Testis (tissue), 3 donors: ENCODE data around the gene DPP9. TPM values are rescaled to one million over a fixed set of nuclear protein-coding genes. Genes with fewer than 3 reads are reported as not detected.

Source experiments
- DNase-seq: peaks from one replicate; pipeline ENCODE4 v3.0.0-alpha.2; 2019
- H3K27ac ChIP-seq, 2 donors: fragments of 200-600 bp; sonication (generic); one replicate each; pipeline ENCODE4 v1.5.1; 2019
- H3K27me3 ChIP-seq: fragments of 200-600 bp; sonication (generic); one replicate; pipeline ENCODE4 v1.5.1; 2019
- H3K36me3 ChIP-seq: fragments of 200-600 bp; sonication (generic); one replicate; pipeline ENCODE4 v1.5.1; 2017; ENCODE audit warnings: low read depth; ENCODE audit errors: missing control alignments
- H3K4me1 ChIP-seq: fragments of 200-600 bp; sonication (generic); one replicate; pipeline ENCODE4 v1.5.1; 2019
- H3K4me3 ChIP-seq, 2 donors: fragments of 200-600 bp; sonication (generic); one replicate each; pipeline ENCODE4 v1.5.1; 2017 to 2019
- H3K9me3 ChIP-seq: fragments of 200-600 bp; sonication (generic); one replicate; pipeline ENCODE4 v1.5.1; 2017
- POLR2A ChIP-seq: fragments of 450-650 bp; IDR thresholded peaks from one replicate; pipeline ENCODE4 v1.6.1; 2017; ENCODE audit warnings: antibody characterized with exemption, mild to moderate bottlenecking, moderate library complexity
- WGBS, 2 donors: methylation state at CpG; one replicate each; pipeline ENCODE4 v1.1.5; 2018; 5-methylcytosine and 5-hydroxymethylcytosine counted together
- intact Hi-C: fragments of 100-400 bp; cut with DNase I; formaldehyde crosslinking; loops from one replicate; pipeline ENCODE4 v1.15.1; 2023; ENCODE audit warnings: low total_unique reads
- polyA plus RNA-seq: library from polyadenylated mRNA; stranded (reverse); fragments of 350-450 nt; fragmentation: Illumina TruSeq; extraction: RNeasy Lipid Tissue Mini Kit (QIAGEN cat#74804); gene quantifications from one replicate; pipeline ENCODE4 v1.2.3, GENCODE V29; 2014; ENCODE audit warnings: low read depth, low replicate concordance; ENCODE audit not compliant: insufficient read depth
- total RNA-seq, 2 donors: library from RNA; depleted of rRNA; stranded (reverse); fragments of >200 nt; gene quantifications; one replicate each; pipeline ENCODE4 v1.2.3, GENCODE V29; 2016
- TF ChIP-seq, protein P1 (sequence below), 3 experiments: fragments of 450-650 bp in 2 of 3; fragments of 200-600 bp in 1 of 3; sonication (generic) in 1 of 3; IDR thresholded peaks; one replicate each; pipeline ENCODE4 v1.5.1; 2016 to 2019; ENCODE audit warnings: antibody characterized with exemption in 3 of 3, mild to moderate bottlenecking in 2 of 3, moderate library complexity in 1 of 3

Gene DPP9
- total and polyA plus RNA-seq, 3 donors from 2014 or later, result 24.6 to 74.2 (median 65.1) TPM

DNA sequence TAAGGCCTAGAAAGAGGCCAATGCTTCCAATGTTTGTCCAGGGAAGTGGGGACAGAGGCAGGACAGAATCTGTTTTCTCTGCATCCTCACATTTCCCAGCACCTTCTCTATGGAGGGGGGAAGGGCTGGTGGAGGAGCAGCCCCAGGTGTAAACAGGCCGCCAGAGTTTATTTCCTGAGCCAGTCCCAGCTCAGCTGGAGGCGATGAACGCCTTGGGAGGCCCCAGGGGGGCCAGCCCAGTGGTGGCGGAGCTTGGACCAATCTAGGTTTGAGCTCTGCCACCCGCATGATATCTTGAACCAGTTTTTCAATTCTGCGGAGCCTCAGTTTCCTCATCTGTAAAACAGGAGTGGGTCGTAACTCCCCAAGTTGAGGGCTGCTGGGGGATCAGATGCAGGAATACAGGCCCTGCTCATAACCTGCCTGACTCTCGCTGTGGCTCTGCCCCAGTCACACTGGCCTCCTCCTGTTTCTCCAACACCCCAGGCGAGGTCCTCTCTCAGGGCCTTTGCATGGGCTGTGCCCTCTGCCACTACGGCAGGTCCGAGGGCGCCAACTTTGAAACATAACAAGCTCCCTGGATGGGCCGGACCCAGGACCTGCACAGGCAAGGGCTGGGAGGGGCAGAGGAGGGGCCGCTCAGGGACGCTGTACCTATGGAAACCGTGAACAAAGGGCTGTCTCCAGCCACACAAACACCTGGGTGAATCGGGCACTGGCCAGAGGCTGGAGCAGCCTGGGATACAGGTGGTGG, 83.2 kb downstream of the DPP9 start:
- Histone ChIP-seq H3K9me3 (no peaks in the 10 kb centered on the region), H3K4me1 (peaks cover 13% of the 10 kb centered on the region), H3K4me3 (peak overlapping the region; percentile 63 to 68), H3K27ac (peak overlapping the region in 1 of 2 donors; percentile 42), H3K27me3 (no peaks in the 10 kb centered on the region), H3K36me3 (no peaks in the 10 kb centered on the region)
- intact Hi-C loops, result no loop called here
- no peak for TF ChIP-seq POLR2A
- TF ChIP-seq, protein P1, sequence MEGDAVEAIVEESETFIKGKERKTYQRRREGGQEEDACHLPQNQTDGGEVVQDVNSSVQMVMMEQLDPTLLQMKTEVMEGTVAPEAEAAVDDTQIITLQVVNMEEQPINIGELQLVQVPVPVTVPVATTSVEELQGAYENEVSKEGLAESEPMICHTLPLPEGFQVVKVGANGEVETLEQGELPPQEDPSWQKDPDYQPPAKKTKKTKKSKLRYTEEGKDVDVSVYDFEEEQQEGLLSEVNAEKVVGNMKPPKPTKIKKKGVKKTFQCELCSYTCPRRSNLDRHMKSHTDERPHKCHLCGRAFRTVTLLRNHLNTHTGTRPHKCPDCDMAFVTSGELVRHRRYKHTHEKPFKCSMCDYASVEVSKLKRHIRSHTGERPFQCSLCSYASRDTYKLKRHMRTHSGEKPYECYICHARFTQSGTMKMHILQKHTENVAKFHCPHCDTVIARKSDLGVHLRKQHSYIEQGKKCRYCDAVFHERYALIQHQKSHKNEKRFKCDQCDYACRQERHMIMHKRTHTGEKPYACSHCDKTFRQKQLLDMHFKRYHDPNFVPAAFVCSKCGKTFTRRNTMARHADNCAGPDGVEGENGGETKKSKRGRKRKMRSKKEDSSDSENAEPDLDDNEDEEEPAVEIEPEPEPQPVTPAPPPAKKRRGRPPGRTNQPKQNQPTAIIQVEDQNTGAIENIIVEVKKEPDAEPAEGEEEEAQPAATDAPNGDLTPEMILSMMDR (IDR thresholded peaks at IDR 0.05), result no peak
- WGBS, 2 donors, result 62 to 84% methylated on average over 6 to 15 of the region's 17 CpGs
- DNase-seq, result no peak

DNA sequence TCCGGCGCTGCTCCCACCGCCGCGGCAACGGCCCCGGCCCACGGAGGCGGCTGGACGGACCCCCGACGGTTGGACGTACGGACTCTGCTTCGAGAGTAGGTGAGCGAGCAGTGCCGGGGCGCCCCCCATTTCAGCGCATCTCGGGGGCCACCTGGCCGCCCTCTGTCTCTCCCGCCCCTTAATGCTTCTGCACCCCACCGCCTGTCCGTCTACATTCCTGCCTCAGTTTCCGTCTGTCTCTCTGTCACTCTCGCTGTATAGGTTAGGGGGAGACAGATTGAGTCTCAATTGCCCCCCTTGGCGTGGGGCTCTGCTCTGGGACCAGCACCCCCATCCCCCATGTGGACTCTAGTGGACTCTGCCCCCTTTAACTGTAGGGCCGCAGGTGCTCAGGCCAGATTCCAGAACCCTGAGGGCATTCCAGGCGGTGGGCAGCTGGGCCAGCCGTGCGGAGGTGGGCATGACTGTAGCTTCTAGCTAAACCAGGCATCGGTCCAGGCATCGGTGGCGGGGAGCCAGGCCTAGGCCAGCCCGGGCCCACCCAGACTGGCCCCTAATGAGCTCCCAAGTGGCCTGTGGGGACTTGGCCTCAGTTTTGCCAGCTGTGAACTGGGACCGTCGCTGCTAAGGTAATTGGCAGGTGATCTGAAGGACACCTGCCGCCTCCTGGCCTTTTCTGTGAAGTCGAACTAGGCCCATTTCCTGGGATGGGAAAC, 84.0 kb downstream of the DPP9 start:
- H3K4me1 ChIP-seq, result peaks cover 13% of the 10 kb centered on the region

DNA sequence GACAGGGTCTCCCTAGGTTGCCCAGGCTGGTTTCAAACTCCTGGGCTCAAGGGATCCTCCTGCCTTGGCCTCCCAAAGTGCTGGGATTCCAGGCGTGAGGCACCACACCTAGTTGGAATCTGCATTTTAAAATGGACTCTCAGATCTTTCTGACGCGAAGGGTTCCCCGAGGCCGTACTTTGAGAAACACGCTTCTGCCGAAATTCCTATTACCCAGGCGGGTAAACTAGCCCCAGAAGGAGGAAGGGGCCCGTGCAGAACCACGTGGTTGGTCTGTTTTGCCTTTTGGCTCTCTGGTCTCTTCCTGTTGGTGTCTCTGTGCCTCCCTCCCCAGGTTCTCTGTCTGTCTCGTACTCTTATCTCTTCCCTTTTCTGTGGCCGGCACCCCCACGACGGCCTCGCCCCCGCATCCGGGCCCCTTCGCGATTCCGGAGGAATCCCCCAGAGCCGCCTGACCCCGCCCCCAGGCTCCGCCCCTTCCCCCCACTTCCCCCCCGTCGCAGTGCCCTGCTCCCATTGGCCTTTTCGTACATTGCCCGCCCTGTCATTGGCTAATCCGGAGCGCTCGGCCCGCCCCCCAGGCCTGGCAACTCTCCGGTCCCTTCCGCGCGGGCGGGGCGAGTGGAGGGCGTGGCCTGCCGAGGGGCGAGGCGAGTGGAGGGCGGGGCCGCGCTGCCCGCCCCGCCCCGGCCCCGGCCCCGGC, 84.7 kb downstream of the DPP9 start, which contains the start of gene TNFAIP8L1:
Gene TNFAIP8L1, plus strand, starts transcription at position 689 of the 703 bp plus-strand sequence. CDS start 12,354 bp downstream, outside the sequence.
- intact Hi-C loops, result loop anchor here (5.0 kb wide), 1 partner anchor 62 kb away; no protein-coding TSS in a partner anchor
- WGBS, 2 donors, result 2% methylated on average over 25 to 31 of the region's 49 CpGs
- peak within 1 kb of the TSS in 1 of 2 donors; percentile 42 for H3K27ac ChIP-seq

More for the DNA sequence above, 84.0 kb downstream of the DPP9 start:
- Histone ChIP-seq H3K4me3 (peak overlapping the region; percentile 63 to 68), H3K27ac (peak overlapping the region in 1 of 2 donors; percentile 42), H3K36me3 (no peaks in the 10 kb centered on the region), H3K9me3 (no peaks in the 10 kb centered on the region), H3K27me3 (no peaks in the 10 kb centered on the region)
- 9 to 10% methylated on average over 13 to 39 of the region's 39 CpGs for WGBS, 2 donors
- TF ChIP-seq, protein P1 (IDR thresholded peaks at IDR 0.05), result no peak
- no peak for TF ChIP-seq POLR2A
- intact Hi-C loops, result loop anchor here (5.0 kb wide), 1 partner anchor 62 kb away; no protein-coding TSS in a partner anchor
- no peak for DNase-seq

DNA sequence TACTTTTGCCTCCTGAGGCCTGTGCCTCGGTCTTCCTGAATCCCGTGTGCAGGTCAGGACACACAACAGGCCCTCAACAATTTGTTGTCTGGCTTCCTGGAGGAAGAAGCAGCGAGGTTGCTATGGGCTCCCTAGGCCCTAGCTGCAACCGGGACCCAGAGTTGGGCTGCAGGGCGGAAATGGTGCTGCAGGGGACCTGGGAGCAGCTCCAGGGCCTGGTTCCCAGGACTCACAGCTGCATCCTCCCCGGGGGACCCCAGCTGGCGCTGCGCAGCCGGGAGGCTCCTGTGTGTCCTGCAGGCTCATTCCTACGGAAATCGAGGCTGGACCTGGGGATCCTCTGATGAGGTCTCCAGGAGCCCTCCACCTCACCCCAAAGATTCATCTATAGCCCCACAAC, 85.3 kb downstream of the DPP9 start:
- DNase-seq, result no peak
- 32 to 47% methylated on average over 4 to 11 of the region's 11 CpGs for WGBS, 2 donors
- H3K27ac ChIP-seq, result peak overlapping the region in 1 of 2 donors; percentile 20
- no peaks in the 10 kb centered on the region for H3K9me3 ChIP-seq
- no peak overlapping the region for H3K4me3 ChIP-seq
- H3K36me3 ChIP-seq, result no peaks in the 10 kb centered on the region
- intact Hi-C loops, result loop anchor here (5.0 kb wide), 1 partner anchor 61 kb away; no protein-coding TSS in a partner anchor
- TF ChIP-seq POLR2A, result no peak
- TF ChIP-seq, protein P1 (IDR thresholded peaks at IDR 0.05), result no peak
- peaks cover 13% of the 10 kb centered on the region for H3K4me1 ChIP-seq
- H3K27me3 ChIP-seq, result no peaks in the 10 kb centered on the region

More for the DNA sequence above, 84.7 kb downstream of the DPP9 start, which contains the start of gene TNFAIP8L1:
- Histone ChIP-seq H3K9me3 (no peaks in the 10 kb centered on the region), H3K4me1 (peaks cover 13% of the 10 kb centered on the region), H3K36me3 (no peaks in the 10 kb centered on the region), H3K27me3 (no peaks in the 10 kb centered on the region), H3K4me3 (peak within 1 kb of the TSS; percentile 63 to 68)
- no peak for TF ChIP-seq POLR2A
- TF ChIP-seq, protein P1 (IDR thresholded peaks at IDR 0.05), result no peak
- DNase-seq, result peak; percentile 97
